Neuronal stem cell (in vitro differentiated cells): ENCODE data around the gene DDX46.

Experiments used
- DNase-seq: peaks from one replicate; pipeline ENCODE4 v3.0.0-alpha.2; 2013; ENCODE audit warnings: low spot score
- H2AFZ ChIP-seq: one replicate; pipeline ENCODE4 v1.6.1; 2013; ENCODE audit warnings: mild to moderate bottlenecking, low read length, inconsistent platforms
- H2AK5ac ChIP-seq: 2 replicates; pipeline ENCODE4 v1.6.1; 2013; ENCODE audit warnings: low read depth, mild to moderate bottlenecking, inconsistent platforms, low read length, moderate library complexity, mixed read lengths
- H2BK120ac ChIP-seq: 2 replicates; pipeline ENCODE4 v1.6.1; 2013; ENCODE audit warnings: low read depth, mild to moderate bottlenecking, inconsistent platforms, low read length, moderate library complexity, mixed read lengths
- H2BK12ac ChIP-seq: one replicate; pipeline ENCODE4 v1.6.1; 2013; ENCODE audit warnings: low read length, inconsistent platforms
- H2BK15ac ChIP-seq: 2 replicates; pipeline ENCODE4 v1.6.1; 2013; ENCODE audit warnings: mild to moderate bottlenecking, low read length, inconsistent platforms, mixed read lengths
- H2BK5ac ChIP-seq: one replicate; pipeline ENCODE4 v1.6.1; 2013; ENCODE audit warnings: inconsistent platforms, mild to moderate bottlenecking, low read length, moderate library complexity
- H3K14ac ChIP-seq: one replicate; pipeline ENCODE4 v1.6.1; 2013; ENCODE audit warnings: low read length, inconsistent platforms
- H3K18ac ChIP-seq: 2 replicates; pipeline ENCODE4 v1.6.1; 2013; ENCODE audit warnings: low read length, inconsistent platforms
- H3K23ac ChIP-seq: 2 replicates; pipeline ENCODE4 v1.6.1; 2013; ENCODE audit warnings: low read depth, mild to moderate bottlenecking, mixed read lengths, low read length, inconsistent platforms; ENCODE audit not compliant: poor library complexity
- H3K27ac ChIP-seq: replicated peaks from 3 replicates; pipeline ENCODE4 v1.5.1; 2013; ENCODE audit warnings: low read length, inconsistent platforms
- H3K27me3 ChIP-seq, 3 experiments: 2 replicates each; pipeline ENCODE4 v1.6.1; 2013; ENCODE audit warnings: low read length in 3 of 3, mild to moderate bottlenecking in 2 of 3, inconsistent platforms in 1 of 3, low read depth in 1 of 3, mixed read lengths in 1 of 3, moderate library complexity in 1 of 3; ENCODE audit not compliant: control insufficient read depth in 3 of 3, insufficient read depth in 3 of 3
- H3K36me3 ChIP-seq, 2 donors: replicated peaks in 1 of 2; 2 replicates each; pipeline ENCODE4 v1.6.1; 2013; ENCODE audit warnings: low read length in 2 of 2; ENCODE audit not compliant: control insufficient read depth in 2 of 2, insufficient read depth in 2 of 2
- H3K4ac ChIP-seq: 2 replicates; pipeline ENCODE4 v1.6.1; 2013; ENCODE audit warnings: inconsistent platforms, mild to moderate bottlenecking, low read length, moderate library complexity
- H3K4me1 ChIP-seq, 2 donors: 1 replicate in 1 of 2; 2 replicates in 1 of 2; pipeline ENCODE4 v1.6.1; 2013; ENCODE audit warnings: low read length in 2 of 2, low read depth in 1 of 2; ENCODE audit not compliant: control insufficient read depth in 2 of 2, insufficient read depth in 1 of 2
- H3K4me2 ChIP-seq: one replicate; pipeline ENCODE4 v1.6.1; 2013; ENCODE audit warnings: mild to moderate bottlenecking, low read length, inconsistent platforms; ENCODE audit not compliant: insufficient read depth, poor library complexity, severe bottlenecking
- H3K4me3 ChIP-seq, 2 donors: 2 replicates each; pipeline ENCODE4 v1.5.1; 2013; ENCODE audit warnings: low read length in 2 of 2, mild to moderate bottlenecking in 2 of 2, inconsistent platforms in 1 of 2, moderate library complexity in 1 of 2
- H3K79me1 ChIP-seq: one replicate; pipeline ENCODE4 v1.6.1; 2013; ENCODE audit warnings: low read depth, mild to moderate bottlenecking, inconsistent platforms, low read length, moderate library complexity
- H3K9ac ChIP-seq: one replicate; pipeline ENCODE4 v1.6.1; 2013; ENCODE audit warnings: mild to moderate bottlenecking, low read depth, low read length, inconsistent platforms; ENCODE audit not compliant: poor library complexity
- H3K9me3 ChIP-seq, 2 donors: replicated peaks in 1 of 2; 2 replicates each; pipeline versions ENCODE3 to v1.6.1; 2013; ENCODE audit warnings: low read length in 2 of 2, mild to moderate bottlenecking in 2 of 2, inconsistent platforms in 1 of 2, low read depth in 1 of 2, mixed read lengths in 1 of 2, moderate library complexity in 1 of 2; ENCODE audit not compliant: control insufficient read depth in 2 of 2, insufficient read depth in 1 of 2
- H4K8ac ChIP-seq: one replicate; pipeline ENCODE4 v1.6.1; 2013; ENCODE audit warnings: low read depth, mild to moderate bottlenecking, inconsistent platforms, low read length, moderate library complexity
- H4K91ac ChIP-seq: one replicate; pipeline ENCODE4 v1.6.1; 2013; ENCODE audit warnings: low read length, low read depth, mild to moderate bottlenecking, inconsistent platforms; ENCODE audit not compliant: poor library complexity
- WGBS, 2 donors: extraction: QIAGEN DNeasy Blood & Tissue Kit; methylation state at CpG; one replicate each; pipeline ENCODE4 v1.1.7; 2013; ENCODE audit warnings: missing lambda C conversion rate in 2 of 2, mixed read lengths in 1 of 2; ENCODE audit not compliant: insufficient read length in 2 of 2, insufficient replicate concordance in 1 of 2; ENCODE audit errors: extremely low coverage in 2 of 2; 5-methylcytosine and 5-hydroxymethylcytosine counted together

The DDX46 gene

DNA sequence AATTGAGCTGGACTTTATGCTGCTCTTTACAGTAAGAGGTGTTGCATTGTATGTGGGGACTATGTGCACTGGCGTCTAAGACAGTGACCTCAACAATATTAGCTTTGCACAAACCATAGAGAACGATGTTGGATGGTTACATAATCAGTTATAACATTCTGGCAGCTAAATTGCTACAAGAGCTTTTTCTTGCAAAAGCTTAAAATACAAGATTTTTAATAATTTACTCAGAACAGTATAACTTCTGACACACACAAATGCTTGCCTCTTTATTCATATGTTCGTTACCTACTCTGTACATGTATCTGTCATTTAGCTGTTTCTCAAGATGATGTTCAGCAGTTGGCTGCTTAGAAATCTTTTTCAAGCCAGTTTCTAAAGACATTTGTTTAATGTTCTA, 98.8 kb downstream of the DDX46 start:
- Histone ChIP-seq H3K4me2 (no peak overlapping the region), H2BK5ac (no peak overlapping the region), H3K9ac (no peak overlapping the region), H3K18ac (no peak overlapping the region), H3K27ac (no peak overlapping the region), H3K4ac (no peak overlapping the region), H3K4me1 (no peaks in the 10 kb centered on the region), H2BK15ac (no peak overlapping the region), H4K91ac (no peak overlapping the region), H3K79me1 (no peaks in the 10 kb centered on the region), H3K9me3 (no peaks in the 10 kb centered on the region), H3K14ac (no peak overlapping the region), H2BK12ac (no peak overlapping the region), H3K23ac (no peak overlapping the region), H3K27me3 (no peaks in the 10 kb centered on the region), H2AFZ (no peak overlapping the region), H2BK120ac (no peak overlapping the region), H3K4me3 (no peak overlapping the region), H3K36me3 (peaks cover 14 to 91% of the 10 kb centered on the region in 2 donors), H4K8ac (no peak overlapping the region), H2AK5ac (no peak overlapping the region)
- no peak for DNase-seq
- no CpG with 5 or more reads among the region's 3 CpGs for WGBS, 2 donors

- H4K91ac ChIP-seq, result no peak overlapping the region
- H3K36me3 ChIP-seq, result peaks cover 0 to 25% of the 10 kb centered on the region in 2 donors
- DNase-seq, result no peak
- no peak overlapping the region for H3K4ac ChIP-seq
- WGBS, 2 donors, result no CpG with 5 or more reads among the region's 2 CpGs
- H2AK5ac ChIP-seq, result no peak overlapping the region
- no peak overlapping the region for H3K23ac ChIP-seq
- no peak overlapping the region for H4K8ac ChIP-seq
- H3K9ac ChIP-seq, result no peak overlapping the region
- no peak overlapping the region for H3K18ac ChIP-seq
- H2BK12ac ChIP-seq, result no peak overlapping the region
- H3K14ac ChIP-seq, result no peak overlapping the region
- no peak overlapping the region for H3K4me3 ChIP-seq
- H2BK5ac ChIP-seq, result no peak overlapping the region
- no peak overlapping the region for H2BK15ac ChIP-seq
- no peaks in the 10 kb centered on the region for H3K27me3 ChIP-seq
- H3K4me1 ChIP-seq, result no peaks in the 10 kb centered on the region
- H3K27ac ChIP-seq, result no peak overlapping the region
- H2BK120ac ChIP-seq, result no peak overlapping the region
- H2AFZ ChIP-seq, result no peak overlapping the region
- H3K79me1 ChIP-seq, result no peaks in the 10 kb centered on the region
- no peak overlapping the region for H3K4me2 ChIP-seq
- H3K9me3 ChIP-seq, result no peaks in the 10 kb centered on the region
These were observed 106.1 kb downstream of the DDX46 start for GRCh38 chr5:134864707-134865106.

DNA sequence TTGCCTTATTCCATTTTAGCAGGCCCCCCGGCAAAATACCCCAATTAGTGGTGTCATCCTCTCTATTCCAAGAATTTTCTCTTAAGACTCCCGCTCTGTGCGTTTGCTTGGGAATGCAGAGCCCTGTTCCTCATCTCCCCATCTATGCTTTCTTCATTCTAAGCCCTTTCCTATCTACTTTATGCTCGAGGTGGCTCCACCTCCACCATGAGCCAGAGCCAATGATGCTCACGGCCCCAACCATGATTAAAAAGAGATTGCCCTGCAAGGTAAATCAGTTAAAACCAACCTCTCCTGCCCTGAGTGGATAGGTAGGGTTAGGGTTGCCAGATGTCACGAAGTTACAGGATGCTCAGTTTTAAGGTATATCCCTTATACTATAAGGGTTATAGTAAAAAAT, 114.9 kb downstream of the DDX46 start:
- H3K18ac ChIP-seq, result no peak overlapping the region
- H2BK15ac ChIP-seq, result no peak overlapping the region
- H2AFZ ChIP-seq, result peak overlapping the region; percentile 89
- WGBS, 2 donors, result no CpG with 5 or more reads among the region's 6 CpGs
- no peaks in the 10 kb centered on the region for H3K27me3 ChIP-seq
- H2BK120ac ChIP-seq, result no peak overlapping the region
- H3K9me3 ChIP-seq, result no peaks in the 10 kb centered on the region
- no peak overlapping the region for H3K14ac ChIP-seq
- H3K4me1 ChIP-seq, result peaks cover 0 to 4% of the 10 kb centered on the region in 2 donors
- no peak overlapping the region for H3K4ac ChIP-seq
- no peak overlapping the region for H3K4me3 ChIP-seq
- no peak overlapping the region for H3K23ac ChIP-seq
- no peak for DNase-seq
- H3K4me2 ChIP-seq, result no peak overlapping the region
- peaks cover 0 to 4% of the 10 kb centered on the region in 2 donors for H3K36me3 ChIP-seq
- no peak overlapping the region for H3K27ac ChIP-seq
- no peak overlapping the region for H3K9ac ChIP-seq
- H2BK5ac ChIP-seq, result no peak overlapping the region
- no peaks in the 10 kb centered on the region for H3K79me1 ChIP-seq
- H2AK5ac ChIP-seq, result no peak overlapping the region
- H4K91ac ChIP-seq, result no peak overlapping the region
- no peak overlapping the region for H4K8ac ChIP-seq
- no peak overlapping the region for H2BK12ac ChIP-seq

GRCh38 chr5:134873987-134874830, 115.6 kb downstream of the DDX46 start, which contains the start of gene TXNDC15:
Gene TXNDC15, plus strand, starts transcription at chr5:134874371. Its CDS starts 57 bp downstream, at chr5:134874428.
- peak within 1 kb of the TSS; percentile 99 for H2BK15ac ChIP-seq
- no CpG with 5 or more reads among the region's 79 CpGs for WGBS, 2 donors
- H3K18ac ChIP-seq, result peak within 1 kb of the TSS; percentile 100

More at GRCh38 chr5:134873987-134874830, 115.6 kb downstream of the DDX46 start, which contains the start of gene TXNDC15:
- peak within 1 kb of the TSS; percentile 99 for H3K9ac ChIP-seq
- H2AK5ac ChIP-seq, result no peak within 1 kb of the TSS
- peak within 1 kb of the TSS; percentile 86 for H4K8ac ChIP-seq
- H3K4me2 ChIP-seq, result peak within 1 kb of the TSS; percentile 79
- peaks cover 0 to 4% of the 10 kb centered on the region in 2 donors for H3K36me3 ChIP-seq
- no peaks in the 10 kb centered on the region for H3K27me3 ChIP-seq
- DNase-seq, result peak; percentile 76
- H3K27ac ChIP-seq, result peak within 1 kb of the TSS; percentile 57
- peak within 1 kb of the TSS; percentile 99 for H2BK12ac ChIP-seq
- H2BK120ac ChIP-seq, result peak within 1 kb of the TSS; percentile 93
- H3K4me3 ChIP-seq, result peak within 1 kb of the TSS; percentile 79 to 92
- peak within 1 kb of the TSS; percentile 100 for H3K23ac ChIP-seq
- peak within 1 kb of the TSS; percentile 98 for H3K14ac ChIP-seq
- peak within 1 kb of the TSS; percentile 87 for H3K4ac ChIP-seq
- peak within 1 kb of the TSS; percentile 89 for H2AFZ ChIP-seq
- peak within 1 kb of the TSS; percentile 96 for H2BK5ac ChIP-seq
- peak within 1 kb of the TSS; percentile 89 for H4K91ac ChIP-seq
- no peaks in the 10 kb centered on the region for H3K9me3 ChIP-seq
- peaks cover 0 to 4% of the 10 kb centered on the region in 2 donors for H3K4me1 ChIP-seq
- H3K79me1 ChIP-seq, result no peaks in the 10 kb centered on the region
